ENCODE measurements around the gene DENND10. TPM values are rescaled to one million over a fixed set of nuclear protein-coding genes. Genes with fewer than 3 reads are reported as not detected.
"Not testable (repeated sequence)": the region's sequence is repeated elsewhere in the genome, so short reads cannot be mapped to it uniquely, and the experiment has no call there.

Gene DENND10
- total and polyA plus RNA-seq, 2 donors (not counting 3 experiments of a cell fraction or from before 2014, with no cell fraction given): 39.1 to 50.1 TPM

DNA sequence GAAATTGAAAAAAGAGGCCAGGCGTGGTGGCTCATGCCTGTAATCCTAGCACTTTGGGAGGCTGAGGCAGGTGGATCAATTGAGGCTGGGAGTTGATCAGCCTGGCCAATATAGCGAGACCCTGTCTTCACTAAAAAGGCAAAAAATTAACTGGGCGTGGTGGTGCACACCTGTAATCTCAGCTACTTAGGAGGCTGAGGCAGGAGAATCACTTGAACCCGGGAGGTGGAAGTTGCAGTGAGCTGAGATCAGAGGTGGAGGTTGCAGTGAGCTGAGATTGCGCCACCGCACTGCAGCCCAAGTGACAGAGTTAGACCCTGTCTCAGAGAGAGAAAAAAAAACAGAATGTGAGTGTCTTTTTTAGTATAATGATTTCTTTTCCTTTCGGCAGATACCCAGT lies 2.0 kb downstream of the DENND10 start:
- H3K27ac ChIP-seq (ENCODE audit: insufficient read depth, low read depth, low read length); H3K9ac ChIP-seq (replicated peaks; ENCODE audit: extremely low read depth, insufficient read depth, low read length); dilution Hi-C loops (cut with MboI; ENCODE audit: extremely low pct_ligation_motif_present, low sequenced_read_pairs); POLR2A ChIA-PET; H3K4me2 ChIP-seq (ENCODE audit: insufficient read depth, low read length); H3K9me1 ChIP-seq (replicated peaks; ENCODE audit: control insufficient read depth, extremely low read depth, insufficient read depth, low read length); H4K20me1 ChIP-seq (replicated peaks; ENCODE audit: control insufficient read depth, extremely low read depth, insufficient read depth, low read length); H3K4me3 ChIP-seq (replicated peaks in 1 of 3; ENCODE audit: insufficient read depth in 1 of 3, low read depth in 1 of 3, low read length in 3 of 3); CTCF ChIA-PET; H2AFZ ChIP-seq (ENCODE audit: low read depth, low read length); DNase-seq (ENCODE audit: low read depth, low spot score); H3K27me3 ChIP-seq (ENCODE audit: control insufficient read depth in 2 of 2, insufficient read depth in 2 of 2, low read length in 2 of 2); FAIRE-seq; H3K9me3 ChIP-seq (replicated peaks; ENCODE audit: control insufficient read depth, insufficient read depth, low read length); BruUV-seq (replicated peaks); H3K36me3 ChIP-seq (ENCODE audit: control insufficient read depth in 2 of 2, extremely low read depth in 1 of 2, insufficient read depth in 2 of 2, low read length in 2 of 2): not testable (repeated sequence)
- Histone ChIP-seq H3K79me2 (ENCODE audit: control insufficient read depth, insufficient read depth, low read length) (peaks cover 16% of the 10 kb centered on the region), H3K4me1 (ENCODE audit: control insufficient read depth, extremely low read depth, insufficient read depth, low read length) (peaks cover 14% of the 10 kb centered on the region)
- intact Hi-C loops (cut with micrococcal nuclease): loop anchor here (10.0 kb wide), 1 partner anchor 549 kb away; the partner anchor contains the start of gene BAG3

DNA sequence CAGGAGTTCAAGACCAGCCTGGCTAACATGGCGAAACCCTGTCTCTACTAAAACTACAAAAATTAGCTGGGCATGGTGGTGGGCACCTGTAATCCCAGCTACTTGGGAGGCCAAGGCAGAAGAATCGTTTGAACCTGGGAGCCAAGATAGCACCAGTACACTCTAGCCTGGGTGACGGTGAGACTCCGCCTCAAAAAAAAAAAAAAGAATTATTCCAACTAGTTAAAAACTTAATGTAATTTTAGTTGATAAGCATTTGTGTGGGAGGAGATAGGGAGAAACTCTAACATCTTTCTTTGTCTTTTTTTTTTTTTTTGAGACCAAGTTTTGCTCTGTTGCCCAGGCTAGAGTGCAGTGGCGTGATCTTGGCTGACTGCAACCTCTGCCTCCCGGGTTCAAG lies 3.2 kb downstream of the DENND10 start:
- H3K9me3 ChIP-seq (replicated peaks; ENCODE audit: control insufficient read depth, insufficient read depth, low read length); dilution Hi-C loops (cut with MboI; ENCODE audit: extremely low pct_ligation_motif_present, low sequenced_read_pairs); H3K27me3 ChIP-seq (ENCODE audit: control insufficient read depth in 2 of 2, insufficient read depth in 2 of 2, low read length in 2 of 2); H3K4me2 ChIP-seq (ENCODE audit: insufficient read depth, low read length); H3K9ac ChIP-seq (replicated peaks; ENCODE audit: extremely low read depth, insufficient read depth, low read length); H3K4me3 ChIP-seq (replicated peaks in 1 of 3; ENCODE audit: insufficient read depth in 1 of 3, low read depth in 1 of 3, low read length in 3 of 3); H3K27ac ChIP-seq (ENCODE audit: insufficient read depth, low read depth, low read length); DNase-seq (ENCODE audit: low read depth, low spot score); FAIRE-seq; BruUV-seq (replicated peaks); H3K9me1 ChIP-seq (replicated peaks; ENCODE audit: control insufficient read depth, extremely low read depth, insufficient read depth, low read length); H4K20me1 ChIP-seq (replicated peaks; ENCODE audit: control insufficient read depth, extremely low read depth, insufficient read depth, low read length); CTCF ChIA-PET; H3K36me3 ChIP-seq (ENCODE audit: control insufficient read depth in 2 of 2, extremely low read depth in 1 of 2, insufficient read depth in 2 of 2, low read length in 2 of 2); H2AFZ ChIP-seq (ENCODE audit: low read depth, low read length); H3K4me1 ChIP-seq (ENCODE audit: control insufficient read depth, extremely low read depth, insufficient read depth, low read length); POLR2A ChIA-PET: not testable (repeated sequence)
- H3K79me2 ChIP-seq (ENCODE audit: control insufficient read depth, insufficient read depth, low read length): peaks cover 16% of the 10 kb centered on the region
- intact Hi-C loops (cut with micrococcal nuclease): loop anchor here (10.0 kb wide), 1 partner anchor 548 kb away; the partner anchor contains the start of gene BAG3

DNA sequence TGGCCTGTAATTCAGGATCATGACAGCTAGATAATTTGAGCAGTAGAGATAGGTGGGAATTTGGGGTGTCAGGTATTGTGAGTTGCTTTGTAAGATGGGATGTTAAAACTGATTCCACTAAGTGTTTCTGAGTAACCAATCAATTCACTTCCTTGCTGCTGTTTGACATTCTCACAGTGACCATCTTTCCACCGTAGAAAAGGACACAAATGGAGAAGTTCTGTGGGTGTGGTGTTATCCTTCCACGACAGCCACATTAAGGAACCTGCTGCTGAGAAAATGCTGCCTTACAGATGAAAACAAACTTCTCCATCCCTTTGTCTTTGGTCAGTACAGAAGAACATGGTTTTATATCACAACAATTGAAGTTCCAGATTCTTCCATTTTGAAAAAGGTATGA lies 3.9 kb downstream of the DENND10 start:
- H3K4me1 ChIP-seq (ENCODE audit: control insufficient read depth, extremely low read depth, insufficient read depth, low read length); H3K9me3 ChIP-seq (replicated peaks; ENCODE audit: control insufficient read depth, insufficient read depth, low read length); POLR2A ChIA-PET; FAIRE-seq; H3K4me2 ChIP-seq (ENCODE audit: insufficient read depth, low read length); H2AFZ ChIP-seq (ENCODE audit: low read depth, low read length); H3K27me3 ChIP-seq (ENCODE audit: control insufficient read depth in 2 of 2, insufficient read depth in 2 of 2, low read length in 2 of 2); BruUV-seq (replicated peaks); H3K36me3 ChIP-seq (ENCODE audit: control insufficient read depth in 2 of 2, extremely low read depth in 1 of 2, insufficient read depth in 2 of 2, low read length in 2 of 2); H3K9ac ChIP-seq (replicated peaks; ENCODE audit: extremely low read depth, insufficient read depth, low read length); H3K27ac ChIP-seq (ENCODE audit: insufficient read depth, low read depth, low read length); H3K4me3 ChIP-seq (replicated peaks in 1 of 3; ENCODE audit: insufficient read depth in 1 of 3, low read depth in 1 of 3, low read length in 3 of 3); dilution Hi-C loops (cut with MboI; ENCODE audit: extremely low pct_ligation_motif_present, low sequenced_read_pairs); CTCF ChIA-PET; H4K20me1 ChIP-seq (replicated peaks; ENCODE audit: control insufficient read depth, extremely low read depth, insufficient read depth, low read length); H3K9me1 ChIP-seq (replicated peaks; ENCODE audit: control insufficient read depth, extremely low read depth, insufficient read depth, low read length); DNase-seq (ENCODE audit: low read depth, low spot score): not testable (repeated sequence)
- H3K79me2 ChIP-seq (ENCODE audit: control insufficient read depth, insufficient read depth, low read length): peaks cover 16% of the 10 kb centered on the region
- intact Hi-C loops (cut with micrococcal nuclease): loop anchor here (10.0 kb wide), 1 partner anchor 547 kb away; the partner anchor contains the start of gene BAG3
